Breast epithelium (tissue), 4 donors: ENCODE measurements around the gene DNAAF9. TPM values are rescaled to one million over a fixed set of nuclear protein-coding genes. Genes with fewer than 3 reads are reported as not detected.

ENCODE experiments used
- DNase-seq, 2 donors: peaks; one replicate each; pipeline ENCODE4 v3.0.0-alpha.2; 2019; ENCODE audit warnings: low spot score in 2 of 2
- H3K27ac ChIP-seq, 2 donors: fragments of 200-600 bp; sonication (generic) in 1 of 2; one replicate each; pipeline ENCODE4 v1.5.1; 2016 to 2019; ENCODE audit warnings: mild to moderate bottlenecking in 1 of 2
- H3K27me3 ChIP-seq, 2 donors: fragments of 200-600 bp; sonication (generic) in 1 of 2; one replicate each; pipeline versions ENCODE4 v1.5.1 to v1.6.0; 2017 to 2019; ENCODE audit warnings: control low read depth in 1 of 2, mild to moderate bottlenecking in 1 of 2
- H3K36me3 ChIP-seq: fragments of 200-600 bp; one replicate; pipeline ENCODE4 v1.5.1; 2019
- H3K4me1 ChIP-seq, 2 donors: fragments of 200-600 bp; sonication (generic); one replicate each; pipeline ENCODE4 v1.5.1; 2016 to 2019; ENCODE audit warnings: control low read depth in 1 of 2
- H3K4me3 ChIP-seq, 3 donors: fragments of 200-600 bp; sonication (generic); 1 replicate in 2 of 3; 2 replicates in 1 of 3; pipeline ENCODE4 v1.5.1; 2016 to 2019; ENCODE audit warnings: mild to moderate bottlenecking in 3 of 3, moderate library complexity in 2 of 3
- H3K9me3 ChIP-seq, 2 donors: fragments of 200-600 bp; sonication (generic) in 1 of 2; one replicate each; pipeline ENCODE4 v1.5.1; 2016 to 2019; ENCODE audit warnings: control low read depth in 1 of 2
- CTCF ChIP-seq, 3 donors: fragments of 450-650 bp; IDR thresholded peaks; one replicate each; pipeline ENCODE4 v1.5.1; 2016 to 2017; ENCODE audit warnings: antibody characterized with exemption in 3 of 3, mild to moderate bottlenecking in 3 of 3, moderate library complexity in 3 of 3
- POLR2A ChIP-seq: fragments of 450-650 bp; IDR thresholded peaks from one replicate; pipeline ENCODE4 v1.6.1; 2016; ENCODE audit warnings: antibody characterized with exemption, mild to moderate bottlenecking, moderate library complexity
- POLR2AphosphoS5 ChIP-seq, 3 donors: sonication (generic); formaldehyde crosslinking; IDR thresholded peaks; one replicate each; pipeline ENCODE4 v1.6.1; 2017; ENCODE audit warnings: antibody characterized with exemption in 3 of 3
- intact Hi-C: fragments of 100-400 bp; cut with DNase I; formaldehyde crosslinking; loops from one replicate; pipeline ENCODE4 v1.15.1; 2023; ENCODE audit warnings: low total_unique reads
- total RNA-seq, 3 donors: library from RNA; depleted of rRNA; stranded (reverse); fragments of >200 nt; gene quantifications; one replicate each; pipeline ENCODE4 v1.1.0, GENCODE V29; 2016

Gene DNAAF9
- total RNA-seq, 3 donors from 2014 or later, result 15.7 to 35.8 (median 22.8) TPM

- DNase-seq, result no peak
- Histone ChIP-seq H3K27ac (no peak overlapping the region), H3K4me1 (no peaks in the 10 kb centered on the region), H3K36me3 (peaks cover 4% of the 10 kb centered on the region), H3K27me3 (no peaks in the 10 kb centered on the region), H3K4me3 (no peak overlapping the region), H3K9me3 (no peaks in the 10 kb centered on the region)
- intact Hi-C loops, result no loop called here
- TF ChIP-seq CTCF (IDR thresholded peaks at IDR 0.05) (no peak), POLR2AphosphoS5 (IDR thresholded peaks at IDR 0.05) (no peak), POLR2A (no peak)
Observed at GRCh38 chr20:3371754-3372153, 35.7 kb downstream of the DNAAF9 start.

DNA sequence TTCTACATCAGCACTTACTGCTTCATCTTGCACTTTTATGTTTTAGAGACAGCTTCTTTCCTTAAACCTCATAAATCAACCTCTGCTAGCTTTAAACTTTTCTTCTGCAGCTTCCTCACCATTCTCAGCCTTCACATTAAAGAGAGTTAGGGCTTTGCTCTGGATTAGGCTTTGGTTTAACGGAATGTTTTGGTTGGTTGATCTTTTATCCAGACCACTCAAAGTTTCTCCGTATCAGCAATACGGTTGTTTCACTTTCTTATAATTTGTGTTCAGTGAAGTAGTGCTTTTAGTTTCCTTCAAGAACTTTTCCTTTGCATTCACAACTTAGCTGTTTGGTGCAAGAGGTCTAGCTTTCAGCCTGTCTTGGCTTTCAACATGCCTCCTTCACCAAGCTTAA is 40.4 kb downstream of the DNAAF9 start:
- intact Hi-C loops, result no loop called here

DNA sequence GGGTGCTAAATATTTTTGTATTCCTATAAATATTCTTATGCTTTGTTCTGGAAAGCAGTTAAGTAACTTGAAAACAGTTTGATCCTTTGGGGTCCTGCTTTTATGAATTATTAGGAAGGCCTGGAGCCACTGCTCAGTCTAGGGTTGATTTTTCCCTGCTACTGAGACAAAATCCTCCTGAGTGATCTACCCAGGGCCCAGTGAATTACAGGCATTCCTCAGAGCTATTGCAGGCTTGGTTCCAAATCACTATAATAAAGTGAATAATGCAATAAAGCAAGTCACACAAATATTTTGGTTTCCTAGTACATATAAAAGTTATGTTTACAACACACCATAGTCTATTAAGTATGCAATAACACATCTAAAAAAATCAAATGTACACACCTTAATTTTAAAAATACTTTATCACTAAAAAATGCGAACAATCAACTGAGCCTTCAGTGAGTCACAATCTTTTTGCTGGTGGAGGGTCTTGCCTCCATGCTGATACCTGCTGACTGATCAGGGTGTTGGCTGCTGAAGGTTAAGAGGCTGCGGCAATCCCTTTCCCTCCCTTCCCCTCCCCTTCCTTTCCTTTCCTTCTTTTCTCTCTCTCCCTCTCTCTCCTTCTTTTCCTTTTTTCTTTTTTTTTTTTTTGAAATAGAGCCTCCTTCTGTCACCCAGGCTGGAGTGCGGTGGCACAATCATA is 43.0 kb downstream of the DNAAF9 start:
- Histone ChIP-seq H3K27me3 (no peaks in the 10 kb centered on the region), H3K27ac (no peak overlapping the region), H3K4me1 (no peaks in the 10 kb centered on the region), H3K36me3 (no peaks in the 10 kb centered on the region), H3K4me3 (no peak overlapping the region), H3K9me3 (no peaks in the 10 kb centered on the region)
- TF ChIP-seq POLR2A (no peak), CTCF (IDR thresholded peaks at IDR 0.05) (no peak), POLR2AphosphoS5 (IDR thresholded peaks at IDR 0.05) (no peak)
- intact Hi-C loops, result no loop called here
- no peak for DNase-seq

More for the DNA sequence above, 40.4 kb downstream of the DNAAF9 start:
- no peak for DNase-seq
- Histone ChIP-seq H3K4me3 (no peak overlapping the region), H3K27ac (no peak overlapping the region), H3K9me3 (no peaks in the 10 kb centered on the region), H3K36me3 (no peaks in the 10 kb centered on the region), H3K4me1 (no peaks in the 10 kb centered on the region), H3K27me3 (no peaks in the 10 kb centered on the region)
- no peak for TF ChIP-seq POLR2AphosphoS5 (IDR thresholded peaks at IDR 0.05)
- TF ChIP-seq CTCF (IDR thresholded peaks at IDR 0.05), result no peak
- no peak for TF ChIP-seq POLR2A

- Histone ChIP-seq H3K4me1 (no peaks in the 10 kb centered on the region), H3K4me3 (no peak overlapping the region), H3K27me3 (no peaks in the 10 kb centered on the region), H3K36me3 (no peaks in the 10 kb centered on the region), H3K27ac (no peak overlapping the region), H3K9me3 (no peaks in the 10 kb centered on the region)
- no peak for DNase-seq
- TF ChIP-seq POLR2AphosphoS5 (IDR thresholded peaks at IDR 0.05), result no peak
- TF ChIP-seq CTCF (IDR thresholded peaks at IDR 0.05), result no peak
- TF ChIP-seq POLR2A, result no peak
- intact Hi-C loops, result no loop called here
Observed at GRCh38 chr20:3360752-3361151, 46.7 kb downstream of the DNAAF9 start.

GRCh38 chr20:3358676-3359340 is 48.7 kb downstream of the DNAAF9 start:
- H3K36me3 ChIP-seq, result no peaks in the 10 kb centered on the region
- H3K4me3 ChIP-seq, result no peak overlapping the region
- no peaks in the 10 kb centered on the region for H3K9me3 ChIP-seq
- intact Hi-C loops, result no loop called here
- no peak overlapping the region for H3K27ac ChIP-seq
- H3K27me3 ChIP-seq, result no peaks in the 10 kb centered on the region
- H3K4me1 ChIP-seq, result no peaks in the 10 kb centered on the region
- TF ChIP-seq POLR2A, result no peak
- no peak for TF ChIP-seq CTCF (IDR thresholded peaks at IDR 0.05)
- TF ChIP-seq POLR2AphosphoS5 (IDR thresholded peaks at IDR 0.05), result no peak
- DNase-seq, result no peak
